Measurements from ENCODE around the gene CFAP251. TPM values are rescaled to one million over a fixed set of nuclear protein-coding genes. Genes with fewer than 3 reads are reported as not detected.

CFAP251 gene
- total and polyA plus RNA-seq, 10 of the 15 experiments (the other 5 are each of a cell fraction or from before 2014, with no cell fraction given) = 0.10 to 0.97 (median 0.64) TPM

DNA sequence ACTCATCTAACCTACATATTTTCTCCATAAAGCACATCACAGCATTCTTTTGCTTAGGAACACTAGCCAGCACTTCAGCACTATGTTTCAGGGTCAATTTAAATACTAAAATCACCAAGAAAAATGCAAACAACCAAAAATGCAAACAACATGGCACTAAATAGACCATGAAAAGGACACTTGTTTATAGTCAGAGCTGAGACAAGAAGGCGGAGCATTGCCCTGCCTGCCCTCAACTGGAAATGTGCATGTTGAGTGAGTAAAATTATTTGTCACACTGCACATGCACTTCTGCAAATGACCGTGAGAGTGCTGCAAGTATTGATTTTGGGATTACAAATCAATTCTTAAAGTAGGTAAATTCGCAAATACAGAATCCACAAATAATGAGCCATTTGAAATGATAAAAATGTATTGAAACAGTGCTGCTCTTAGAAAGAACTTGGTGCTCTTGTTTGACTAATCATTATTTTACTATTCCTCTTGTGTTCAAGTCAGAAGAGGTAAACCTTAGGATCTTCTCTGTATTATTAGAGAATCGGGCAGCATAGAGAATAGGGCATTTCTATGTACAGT lies 34.8 kb downstream of the CFAP251 start:
- no peaks in the 10 kb centered on the region for H3K36me3 ChIP-seq (ENCODE audit: control insufficient read depth in 2 of 2, insufficient read depth in 2 of 2, low read length in 1 of 2)
- no peak overlapping the region for H3K27ac ChIP-seq (ENCODE audit: control insufficient read depth, insufficient read depth)
- ATAC-seq = no peak
- 63% methylated on average over 4 of the region's 4 CpGs for WGBS (ENCODE audit: insufficient coverage, insufficient replicate concordance, low lambda C conversion rate, missing lambda C conversion rate)
- no peak overlapping the region for H3K9ac ChIP-seq (ENCODE audit: control insufficient read depth, insufficient read depth, low read length)
- no TSS peak for BruUV-seq (replicated peaks)
- no peaks in the 10 kb centered on the region for H3K4me1 ChIP-seq (ENCODE audit: control insufficient read depth, insufficient read depth, low read length)
- in situ Hi-C loops (cut with MboI) = no loop called here
- no peaks in the 10 kb centered on the region; the same call in 2 of the 3 replicates for H3K9me3 ChIP-seq (replicated peaks; ENCODE audit: control insufficient read depth, insufficient read depth, low read length)
- H3K79me2 ChIP-seq (ENCODE audit: control insufficient read depth, insufficient read depth, low read length) = no peaks in the 10 kb centered on the region
- ChIA-PET RAD21 (ENCODE audit: unreplicated experiment) (no interaction called here), POLR2A (no interaction called here), SMC1A (ENCODE audit: uncharacterized antibody, unreplicated experiment) (no interaction called here), CTCF (no interaction called here)
- H3K4me2 ChIP-seq (ENCODE audit: control insufficient read depth, insufficient read depth) = no peak overlapping the region
- H4K20me1 ChIP-seq (ENCODE audit: control insufficient read depth, insufficient read depth) = no peaks in the 10 kb centered on the region
- H3K27me3 ChIP-seq (replicated peaks in 1 of 2; ENCODE audit: control insufficient read depth in 2 of 2, insufficient read depth in 2 of 2, low read length in 1 of 2) = no peaks in the 10 kb centered on the region
- H2AFZ ChIP-seq (ENCODE audit: control insufficient read depth, low read depth, low read length) = no peak overlapping the region
- intact Hi-C loops (cut with micrococcal nuclease; ENCODE audit: unreplicated experiment) = no loop called here
- no peak for FAIRE-seq
- no peak for DNase-seq (ENCODE audit: low read depth, low spot score)
- H3K4me3 ChIP-seq = no peak overlapping the region
- TF ChIP-seq SIX5 (IDR thresholded peaks at IDR 0.05; ENCODE audit: low read depth, low read length, severe bottlenecking) (no peak), RELA (IDR thresholded peaks at IDR 0.05; ENCODE audit: borderline replicate concordance, partially characterized antibody) (no peak), RB1 (IDR thresholded peaks at IDR 0.05; ENCODE audit: borderline replicate concordance) (no peak), CEBPB (IDR thresholded peaks at IDR 0.05; ENCODE audit: borderline replicate concordance in 1 of 2, low read depth in 2 of 2, low read length in 2 of 2) (no peak), MEF2B (IDR thresholded peaks at IDR 0.05; ENCODE audit: partially characterized antibody, poor library complexity, severe bottlenecking) (no peak), IKZF2 (IDR thresholded peaks at IDR 0.05) (no peak), ZNF207 (IDR thresholded peaks at IDR 0.05; ENCODE audit: borderline replicate concordance) (no peak), SRF (IDR thresholded peaks at IDR 0.05; ENCODE audit: low read depth in 2 of 2, low read length in 2 of 2) (no peak), ZZZ3 (IDR thresholded peaks at IDR 0.05; ENCODE audit: control insufficient read depth, insufficient read length, low read depth) (no peak), RAD21 (IDR thresholded peaks at IDR 0.05; ENCODE audit: insufficient read depth, low read depth, low read length) (no peak), FOXM1 (IDR thresholded peaks at IDR 0.05; ENCODE audit: low read depth, low read length) (no peak), POLR2AphosphoS5 (IDR thresholded peaks at IDR 0.05; ENCODE audit: low read length) (no peak), ZBED1 (IDR thresholded peaks at IDR 0.05; ENCODE audit: borderline replicate concordance) (no peak), FOS (IDR thresholded peaks at IDR 0.05; ENCODE audit: borderline replicate concordance, extremely low read depth, insufficient read length) (no peak)
- TF ChIP-seq, protein P1, sequence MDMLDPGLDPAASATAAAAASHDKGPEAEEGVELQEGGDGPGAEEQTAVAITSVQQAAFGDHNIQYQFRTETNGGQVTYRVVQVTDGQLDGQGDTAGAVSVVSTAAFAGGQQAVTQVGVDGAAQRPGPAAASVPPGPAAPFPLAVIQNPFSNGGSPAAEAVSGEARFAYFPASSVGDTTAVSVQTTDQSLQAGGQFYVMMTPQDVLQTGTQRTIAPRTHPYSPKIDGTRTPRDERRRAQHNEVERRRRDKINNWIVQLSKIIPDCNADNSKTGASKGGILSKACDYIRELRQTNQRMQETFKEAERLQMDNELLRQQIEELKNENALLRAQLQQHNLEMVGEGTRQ (IDR thresholded peaks at IDR 0.05; ENCODE audit: borderline replicate concordance, low read depth, low read length) = no peak
- TF ChIP-seq, protein P2, sequence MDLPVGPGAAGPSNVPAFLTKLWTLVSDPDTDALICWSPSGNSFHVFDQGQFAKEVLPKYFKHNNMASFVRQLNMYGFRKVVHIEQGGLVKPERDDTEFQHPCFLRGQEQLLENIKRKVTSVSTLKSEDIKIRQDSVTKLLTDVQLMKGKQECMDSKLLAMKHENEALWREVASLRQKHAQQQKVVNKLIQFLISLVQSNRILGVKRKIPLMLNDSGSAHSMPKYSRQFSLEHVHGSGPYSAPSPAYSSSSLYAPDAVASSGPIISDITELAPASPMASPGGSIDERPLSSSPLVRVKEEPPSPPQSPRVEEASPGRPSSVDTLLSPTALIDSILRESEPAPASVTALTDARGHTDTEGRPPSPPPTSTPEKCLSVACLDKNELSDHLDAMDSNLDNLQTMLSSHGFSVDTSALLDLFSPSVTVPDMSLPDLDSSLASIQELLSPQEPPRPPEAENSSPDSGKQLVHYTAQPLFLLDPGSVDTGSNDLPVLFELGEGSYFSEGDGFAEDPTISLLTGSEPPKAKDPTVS (IDR thresholded peaks at IDR 0.05; ENCODE audit: low read depth, low read length) = no peak
- TF ChIP-seq, protein P3, sequence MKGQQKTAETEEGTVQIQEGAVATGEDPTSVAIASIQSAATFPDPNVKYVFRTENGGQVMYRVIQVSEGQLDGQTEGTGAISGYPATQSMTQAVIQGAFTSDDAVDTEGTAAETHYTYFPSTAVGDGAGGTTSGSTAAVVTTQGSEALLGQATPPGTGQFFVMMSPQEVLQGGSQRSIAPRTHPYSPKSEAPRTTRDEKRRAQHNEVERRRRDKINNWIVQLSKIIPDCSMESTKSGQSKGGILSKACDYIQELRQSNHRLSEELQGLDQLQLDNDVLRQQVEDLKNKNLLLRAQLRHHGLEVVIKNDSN (IDR thresholded peaks at IDR 0.05; ENCODE audit: borderline replicate concordance, extremely low read length, insufficient read depth, low read depth, low read length) = no peak
- TF ChIP-seq, protein P4, sequence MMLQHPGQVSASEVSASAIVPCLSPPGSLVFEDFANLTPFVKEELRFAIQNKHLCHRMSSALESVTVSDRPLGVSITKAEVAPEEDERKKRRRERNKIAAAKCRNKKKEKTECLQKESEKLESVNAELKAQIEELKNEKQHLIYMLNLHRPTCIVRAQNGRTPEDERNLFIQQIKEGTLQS (IDR thresholded peaks at IDR 0.05; ENCODE audit: borderline replicate concordance, extremely low read depth, low read depth, low read length) = no peak
- TF ChIP-seq, protein P5, sequence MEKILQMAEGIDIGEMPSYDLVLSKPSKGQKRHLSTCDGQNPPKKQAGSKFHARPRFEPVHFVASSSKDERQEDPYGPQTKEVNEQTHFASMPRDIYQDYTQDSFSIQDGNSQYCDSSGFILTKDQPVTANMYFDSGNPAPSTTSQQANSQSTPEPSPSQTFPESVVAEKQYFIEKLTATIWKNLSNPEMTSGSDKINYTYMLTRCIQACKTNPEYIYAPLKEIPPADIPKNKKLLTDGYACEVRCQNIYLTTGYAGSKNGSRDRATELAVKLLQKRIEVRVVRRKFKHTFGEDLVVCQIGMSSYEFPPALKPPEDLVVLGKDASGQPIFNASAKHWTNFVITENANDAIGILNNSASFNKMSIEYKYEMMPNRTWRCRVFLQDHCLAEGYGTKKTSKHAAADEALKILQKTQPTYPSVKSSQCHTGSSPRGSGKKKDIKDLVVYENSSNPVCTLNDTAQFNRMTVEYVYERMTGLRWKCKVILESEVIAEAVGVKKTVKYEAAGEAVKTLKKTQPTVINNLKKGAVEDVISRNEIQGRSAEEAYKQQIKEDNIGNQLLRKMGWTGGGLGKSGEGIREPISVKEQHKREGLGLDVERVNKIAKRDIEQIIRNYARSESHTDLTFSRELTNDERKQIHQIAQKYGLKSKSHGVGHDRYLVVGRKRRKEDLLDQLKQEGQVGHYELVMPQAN (conservative IDR thresholded peaks at IDR 0.05) = no peak

Measured in GM12878 (cell line).